GM19099 (cell line): ENCODE measurements around the gene SLC9A6.

Source experiments
- POLR2A ChIP-seq: IDR thresholded peaks from 3 replicates; pipeline ENCODE4 v1.6.1; 2011; ENCODE audit warnings: low read depth; ENCODE audit not compliant: insufficient read length; ENCODE audit errors: extremely low read depth

The SLC9A6 gene

DNA sequence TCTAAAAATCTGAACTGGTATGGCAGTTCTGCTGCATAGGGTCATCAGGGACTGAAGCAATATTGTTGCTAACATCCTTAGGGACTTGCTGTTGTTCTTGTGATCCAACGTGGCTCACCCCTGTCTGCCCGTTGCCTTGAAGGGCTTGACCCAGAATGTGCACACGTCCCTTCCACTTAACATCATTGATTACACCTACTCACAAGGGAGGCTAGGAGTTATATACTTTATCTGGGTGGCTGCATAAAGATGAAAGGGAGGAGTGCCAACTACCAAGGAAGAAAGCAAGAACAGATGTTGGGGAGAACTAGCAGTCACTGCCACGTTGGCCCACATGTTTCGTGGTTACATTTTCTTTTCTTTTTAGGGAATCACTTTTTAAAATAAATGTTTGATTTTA lies 34.0 kb downstream of the SLC9A6 start:
- no peak for TF ChIP-seq POLR2A

DNA sequence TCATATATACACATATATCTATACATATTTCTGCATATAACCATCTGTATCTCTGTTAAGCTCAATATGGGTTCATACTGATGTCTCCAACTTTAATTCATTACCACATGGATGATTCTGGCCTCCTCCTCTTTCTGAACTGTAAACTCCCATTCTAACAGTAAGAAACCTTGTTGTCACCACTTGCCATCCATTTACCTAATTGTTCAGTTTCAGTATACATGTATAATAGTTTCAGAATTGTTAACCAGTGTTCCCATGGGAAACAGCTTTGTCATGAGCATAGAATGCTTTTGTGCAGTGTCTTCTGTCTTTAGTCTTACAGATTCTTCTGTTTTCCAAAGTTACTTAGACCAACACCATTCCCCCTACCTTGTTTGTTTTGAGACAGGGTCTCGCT lies 35.9 kb downstream of the SLC9A6 start:
- no peak for TF ChIP-seq POLR2A

DNA sequence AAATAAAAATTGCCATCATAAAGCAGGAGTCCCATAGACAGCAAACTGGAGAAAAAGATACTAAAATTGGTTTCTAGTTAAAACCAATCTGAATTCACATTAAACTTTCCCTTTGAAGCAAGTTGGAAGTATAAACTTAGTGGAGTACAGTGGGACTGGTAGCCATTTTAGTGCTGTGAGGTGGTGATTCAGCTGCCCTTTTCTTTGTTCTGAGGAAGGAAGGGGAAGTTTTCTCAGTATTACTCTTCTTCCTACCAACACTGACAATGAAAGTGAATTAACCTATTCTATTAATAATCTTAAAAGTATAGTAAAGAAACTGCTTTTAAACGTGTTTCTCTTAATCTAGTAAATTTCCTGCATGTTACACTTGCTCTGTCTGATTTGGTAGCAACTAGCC lies 36.7 kb downstream of the SLC9A6 start:
- no peak for TF ChIP-seq POLR2A

DNA sequence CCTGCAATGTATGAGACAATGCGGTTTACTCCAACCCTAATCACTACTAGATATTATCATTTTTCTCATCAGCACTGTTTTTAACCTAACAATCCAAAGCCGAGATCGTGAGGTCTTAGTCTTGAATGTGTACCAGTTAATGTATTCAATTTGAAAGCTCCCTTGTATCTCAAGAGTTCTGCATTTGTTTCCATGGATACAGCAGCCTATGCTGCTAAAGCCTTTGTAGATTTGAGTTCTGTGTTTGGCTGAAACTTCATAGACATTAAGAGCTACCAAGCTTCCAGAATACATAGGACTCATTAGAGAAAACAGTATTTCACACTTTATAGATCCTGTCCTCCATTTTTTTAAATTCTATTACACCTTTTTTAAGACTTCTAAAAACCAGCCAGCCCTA lies 39.9 kb downstream of the SLC9A6 start:
- TF ChIP-seq POLR2A: no peak

DNA sequence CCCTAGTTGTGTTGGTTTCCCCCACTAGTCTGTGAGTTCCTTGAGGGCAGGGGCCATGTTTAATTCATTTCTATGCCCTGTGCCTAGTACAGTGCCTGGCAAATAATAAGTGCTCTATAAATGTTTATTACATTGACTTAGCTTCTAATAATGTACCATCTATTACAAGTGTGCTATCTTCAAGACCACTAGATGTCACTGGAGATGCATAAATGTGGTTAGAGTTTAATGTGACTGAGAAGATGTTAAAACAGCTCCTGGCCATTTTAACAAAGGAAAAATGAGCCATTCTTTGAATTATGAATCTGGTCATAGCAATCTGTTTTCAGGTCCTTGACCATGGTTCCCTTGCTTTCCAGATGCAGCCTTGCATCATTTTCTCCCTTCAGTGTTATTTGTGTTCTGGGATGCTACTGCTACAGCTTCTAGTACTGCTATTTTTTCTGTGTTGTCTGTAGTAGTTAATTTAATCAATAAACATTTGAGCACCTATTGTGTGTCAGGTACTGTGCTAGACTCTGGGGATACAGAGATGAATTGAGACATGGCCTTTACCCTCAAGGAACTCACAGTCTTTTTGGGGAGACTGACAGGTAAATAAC lies 43.2 kb downstream of the SLC9A6 start:
- no peak for TF ChIP-seq POLR2A

DNA sequence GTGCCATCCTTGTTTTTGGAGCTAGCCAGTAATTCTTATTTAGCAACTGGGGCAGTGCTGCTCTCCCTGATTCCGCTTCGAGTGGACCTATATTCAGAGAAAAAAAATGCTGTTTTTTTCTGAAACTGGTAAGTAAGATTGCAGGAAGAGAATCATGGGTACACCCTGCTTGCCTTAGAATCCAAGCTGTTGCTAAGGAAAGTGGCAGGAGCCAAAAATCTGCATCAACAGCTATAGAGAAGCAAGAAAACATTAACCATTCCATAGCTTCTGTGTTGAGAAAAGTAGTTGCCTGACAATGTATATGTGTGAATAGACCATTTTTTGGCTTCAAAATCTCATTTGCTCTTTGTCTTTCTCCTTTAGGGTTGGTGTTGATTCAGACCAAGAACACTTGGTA lies 44.5 kb downstream of the SLC9A6 start:
- TF ChIP-seq POLR2A: no peak

DNA sequence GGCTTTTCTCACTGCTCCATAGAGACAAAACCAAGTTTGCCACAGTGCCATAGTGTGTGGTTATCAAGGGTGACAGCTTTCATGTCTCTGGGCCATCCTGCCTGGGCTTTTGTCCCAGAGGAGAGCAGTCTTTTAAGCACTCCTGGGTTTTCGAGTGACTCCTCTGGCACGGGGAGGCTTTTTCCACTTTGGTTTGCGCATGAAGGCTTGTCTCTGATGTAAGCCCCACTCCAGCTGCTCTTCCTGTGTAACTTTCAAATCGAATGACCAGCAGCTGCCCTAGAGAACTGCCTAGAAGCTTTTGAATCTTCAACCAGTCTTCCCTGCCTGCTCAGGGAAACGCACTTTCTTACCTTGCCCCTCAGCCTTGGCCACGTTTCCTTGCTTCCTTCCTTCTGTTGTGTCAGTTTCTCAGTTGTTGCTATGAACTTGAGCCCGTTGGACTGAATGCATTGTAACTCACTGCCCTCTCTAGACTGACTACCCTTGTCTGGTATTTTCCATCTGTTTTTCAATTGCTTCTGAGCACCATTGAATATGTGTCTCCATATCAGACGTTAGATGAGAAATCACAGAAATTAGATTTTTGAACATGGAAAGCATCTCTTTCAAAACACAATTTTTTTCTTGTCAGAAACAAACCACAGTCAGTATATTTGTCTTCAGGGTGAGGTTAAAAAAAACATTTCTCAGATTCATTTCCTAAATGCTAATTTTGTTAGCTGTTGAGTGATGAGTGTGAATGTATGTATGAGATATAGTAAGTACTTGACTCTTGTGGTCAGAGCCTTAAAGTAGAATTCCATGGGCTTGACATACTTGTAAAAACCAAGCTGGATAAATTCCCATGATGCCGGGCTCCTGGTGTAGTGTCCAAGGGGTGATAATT lies 45.3 kb downstream of the SLC9A6 start:
- TF ChIP-seq POLR2A: no peak

DNA sequence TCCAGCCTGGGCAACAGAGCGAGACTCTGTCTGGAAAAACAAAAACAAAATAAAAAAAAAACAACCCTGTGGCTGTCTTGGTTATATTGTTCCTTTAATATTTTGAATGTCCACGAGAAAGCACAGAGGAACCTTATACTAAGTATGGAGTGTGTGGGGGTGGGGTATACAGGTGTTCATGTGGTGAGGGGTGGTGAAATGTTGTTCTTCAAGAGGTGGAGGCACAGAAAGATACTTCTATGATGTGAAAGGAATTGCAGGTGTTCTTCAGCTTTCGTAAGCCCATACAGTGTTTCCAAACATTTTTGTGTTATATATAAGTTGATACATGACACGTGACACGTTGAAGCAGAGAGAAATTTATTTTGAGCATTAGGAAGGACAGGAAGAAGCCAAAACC lies 46.4 kb downstream of the SLC9A6 start:
- TF ChIP-seq POLR2A: no peak

DNA sequence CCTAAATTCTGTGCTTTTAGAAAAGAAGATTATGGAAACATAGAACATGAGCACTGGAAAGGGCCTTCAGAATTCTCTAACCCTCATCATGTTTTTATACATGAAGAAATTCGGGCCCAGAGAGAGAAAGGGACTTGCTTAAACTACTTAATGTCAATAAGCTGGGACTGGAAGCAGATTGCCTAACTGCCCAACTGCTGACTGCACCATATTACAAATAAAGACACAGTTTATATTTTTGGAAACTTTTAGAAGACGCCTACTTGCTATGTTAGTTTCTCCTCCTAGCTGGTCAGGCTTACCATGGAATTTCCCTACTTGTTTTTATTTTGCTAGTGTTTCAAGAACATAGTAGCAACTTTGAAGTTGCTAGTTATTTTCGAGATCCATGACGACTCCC lies 47.1 kb downstream of the SLC9A6 start:
- TF ChIP-seq POLR2A: no peak

DNA sequence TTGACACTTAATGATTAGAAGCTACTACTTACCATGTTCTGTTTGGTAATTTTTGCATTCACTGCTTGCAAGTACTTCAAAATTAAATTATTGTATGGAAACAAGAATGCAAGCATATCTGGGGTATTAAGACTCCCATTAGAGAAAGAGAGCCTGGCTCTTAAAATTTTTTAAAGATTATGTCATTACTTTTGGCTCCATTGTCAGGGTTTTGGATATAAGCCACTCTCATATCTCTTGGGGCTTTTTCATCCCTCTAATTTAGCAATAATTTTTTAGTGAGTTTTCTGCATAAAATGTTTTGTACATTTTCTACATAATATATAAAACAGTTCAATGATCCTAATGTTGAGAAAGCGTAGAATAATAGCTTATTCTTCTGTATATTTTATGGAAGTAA lies 49.4 kb downstream of the SLC9A6 start:
- TF ChIP-seq POLR2A: no peak

DNA sequence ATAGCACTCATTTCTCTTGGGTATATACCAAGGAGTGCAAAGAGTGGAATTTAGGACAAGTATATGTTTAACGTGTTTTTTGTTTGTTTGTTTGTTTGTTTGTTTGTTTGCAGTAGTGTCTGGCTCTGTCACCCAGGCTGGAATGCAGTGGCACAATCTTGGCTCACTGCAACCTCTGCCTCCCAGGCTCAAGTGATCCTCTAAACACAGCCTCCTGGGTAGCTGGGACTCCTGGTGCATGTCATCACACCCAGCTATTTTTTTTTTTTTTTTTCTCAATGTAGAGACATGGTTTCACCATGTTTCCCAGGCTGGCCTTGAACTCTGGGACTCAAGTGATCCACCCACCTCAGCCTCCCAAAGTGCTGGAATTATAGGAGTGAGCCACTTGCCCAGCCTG lies 50.4 kb downstream of the SLC9A6 start:
- no peak for TF ChIP-seq POLR2A

DNA sequence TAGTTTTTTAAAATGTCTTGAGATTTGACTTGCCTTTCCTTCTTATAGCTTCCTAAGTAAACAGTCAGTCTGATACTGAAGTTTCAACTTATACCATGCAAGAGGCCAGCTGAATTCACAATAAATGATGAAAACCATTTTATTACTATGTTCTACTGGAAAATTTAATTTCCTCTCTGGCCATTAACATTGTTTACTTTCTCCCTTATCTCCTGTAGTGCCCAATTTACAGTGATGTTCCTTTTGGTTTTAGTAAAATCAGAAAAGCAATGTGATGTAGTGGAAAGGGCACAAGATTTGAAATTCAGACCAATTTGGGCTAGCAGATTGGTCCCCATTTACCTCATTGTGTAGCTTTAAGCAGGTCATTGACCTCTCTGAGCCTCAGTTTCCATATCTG lies 54.2 kb downstream of the SLC9A6 start:
- TF ChIP-seq POLR2A: no peak

DNA sequence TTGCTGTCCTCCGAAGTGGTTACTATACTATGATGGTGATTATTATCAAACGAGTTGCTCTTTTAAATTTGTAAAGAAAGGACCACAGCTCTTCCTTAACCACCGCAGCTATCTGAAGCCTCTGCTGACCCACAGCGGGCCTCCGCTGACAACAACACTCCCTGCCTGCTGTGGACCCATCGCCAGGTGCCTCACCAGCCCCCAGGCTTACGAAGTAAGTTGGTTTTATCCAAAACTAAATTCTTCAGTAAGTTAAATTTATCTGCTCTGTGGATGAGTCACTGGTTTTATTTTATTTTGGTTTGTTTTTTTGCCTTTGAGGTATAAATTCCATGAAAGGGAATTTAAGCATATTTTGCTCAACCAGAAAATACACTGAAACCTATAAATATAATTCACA lies 54.7 kb downstream of the SLC9A6 start:
- no peak for TF ChIP-seq POLR2A

DNA sequence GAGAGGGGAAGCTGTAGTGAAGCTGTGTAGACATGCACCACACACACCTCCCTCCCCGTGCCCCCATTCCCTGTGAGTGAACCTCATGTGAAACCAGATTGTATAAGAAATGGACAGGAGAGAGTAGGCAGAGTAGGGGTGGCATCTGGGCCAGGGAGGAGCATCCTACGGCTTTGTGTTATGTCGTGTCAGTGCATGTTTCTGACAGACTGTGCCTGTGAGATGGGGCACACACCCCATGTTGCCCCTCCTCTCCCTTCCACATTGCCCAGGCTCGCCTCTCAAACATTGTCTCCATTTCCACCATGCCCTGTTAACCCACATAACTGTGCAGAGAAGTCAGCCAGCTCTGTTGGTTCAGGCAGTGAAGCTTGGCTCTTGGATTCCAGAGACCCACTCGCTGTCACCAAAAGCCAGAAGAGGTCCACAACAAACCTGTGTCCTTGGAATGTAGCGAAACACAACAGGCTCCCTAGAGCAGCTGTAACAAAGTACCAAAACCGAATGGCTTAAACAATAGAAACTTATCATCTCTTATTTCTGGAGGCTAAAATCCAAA lies 56.1 kb downstream of the SLC9A6 start:
- TF ChIP-seq POLR2A: no peak

DNA sequence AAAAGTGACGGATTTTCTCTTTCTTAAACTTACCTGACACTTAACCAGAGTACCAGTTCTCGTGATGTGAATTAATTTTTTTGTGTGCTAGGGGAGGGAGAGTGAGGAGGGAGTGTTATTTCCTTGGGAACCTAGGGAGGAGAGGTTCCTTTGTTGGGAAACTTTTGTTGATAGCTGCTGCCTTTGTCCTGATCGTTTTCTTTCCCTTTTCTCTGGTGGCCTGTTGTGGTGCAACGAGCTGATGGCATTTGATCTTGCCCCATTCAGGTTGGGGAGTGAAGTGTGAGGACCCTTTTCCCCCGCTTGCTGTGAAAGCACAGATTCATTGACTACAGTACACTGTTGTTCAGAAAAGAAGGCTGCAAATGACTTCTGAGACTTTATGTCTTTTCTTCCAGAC lies 59.8 kb downstream of the SLC9A6 start:
- no peak for TF ChIP-seq POLR2A
